Measurements from ENCODE around the gene SCGN.
"Not testable (repeated sequence)": the region's sequence is repeated elsewhere in the genome, so short reads cannot be mapped to it uniquely, and the experiment has no call there.

SCGN gene

DNA sequence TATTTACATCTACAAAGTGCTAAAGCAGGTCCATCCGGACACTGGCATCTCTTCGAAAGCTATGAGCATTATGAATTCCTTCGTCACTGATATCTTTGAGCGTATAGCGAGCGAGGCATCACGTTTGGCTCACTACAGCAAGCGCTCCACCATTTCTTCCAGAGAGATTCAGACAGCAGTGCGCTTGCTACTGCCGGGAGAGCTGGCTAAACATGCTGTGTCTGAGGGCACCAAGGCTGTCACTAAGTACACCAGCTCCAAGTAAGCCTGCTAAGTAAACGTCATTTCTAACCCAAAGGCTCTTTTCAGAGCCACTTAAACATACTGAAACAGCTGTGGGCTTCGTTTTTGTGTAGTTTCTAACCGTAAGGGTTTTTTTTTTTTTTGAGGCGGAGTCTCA, 75.0 kb downstream of the SCGN start:
- no peak for DNase-seq (ENCODE audit: low read depth in 2 of 2)

- DNase-seq (ENCODE audit: low read depth in 2 of 2) = no peak
Observed at GRCh38 chr6:25730907-25731306, 78.9 kb downstream of the SCGN start.

GRCh38 chr6:25731721-25732120, 79.7 kb downstream of the SCGN start:
- DNase-seq (ENCODE audit: low read depth in 2 of 2) = no peak

- no peak for DNase-seq (ENCODE audit: low read depth in 2 of 2)
Observed at GRCh38 chr6:25732468-25733198, 80.6 kb downstream of the SCGN start.

GRCh38 chr6:25735261-25735660, 83.2 kb downstream of the SCGN start:
- DNase-seq (ENCODE audit: low read depth in 2 of 2) = no peak

DNA sequence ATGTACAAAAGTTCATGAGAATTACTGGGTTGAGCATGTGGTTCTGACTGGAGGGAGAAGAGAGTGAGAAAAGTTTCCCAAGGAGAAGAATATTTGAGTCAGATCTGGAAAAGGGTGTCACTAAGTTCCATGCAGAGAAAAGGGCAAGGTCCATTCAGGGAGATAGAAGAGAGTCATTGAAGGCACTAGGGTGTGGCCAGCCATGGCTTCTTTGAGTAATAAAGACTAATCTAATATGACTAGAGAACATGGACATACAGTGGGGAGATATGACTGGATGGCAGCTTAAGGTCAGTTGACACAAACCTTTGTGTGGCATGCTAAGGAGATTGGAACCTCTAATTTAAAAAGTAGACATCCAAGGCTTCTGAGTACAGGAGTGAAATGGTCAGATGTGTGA, 91.9 kb downstream of the SCGN start:
- DNase-seq (ENCODE audit: low read depth in 2 of 2) = no peak

DNA sequence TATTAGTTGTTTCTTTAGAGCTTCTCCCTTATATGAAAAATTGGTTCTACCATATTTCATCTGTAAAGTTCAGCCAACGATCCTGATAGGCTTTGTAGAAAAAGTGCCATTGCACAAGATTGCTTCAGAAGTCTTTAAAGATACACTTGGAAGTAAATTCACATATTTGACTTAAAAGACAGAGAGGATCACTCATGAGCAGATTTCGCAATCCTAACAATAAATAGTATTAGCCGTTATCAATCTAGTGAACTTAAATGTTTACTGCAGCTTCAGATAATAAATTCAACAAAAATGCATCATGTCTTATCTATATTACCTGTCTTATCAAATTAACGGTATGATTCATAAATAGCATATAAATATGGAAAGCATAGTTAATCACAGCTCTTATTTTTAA, 93.8 kb downstream of the SCGN start:
- no peak for DNase-seq (ENCODE audit: low read depth in 2 of 2)

GRCh38 chr6:25746968-25747367, 95.0 kb downstream of the SCGN start:
- DNase-seq (ENCODE audit: low read depth in 2 of 2) = no peak

- no peak for DNase-seq (ENCODE audit: low read depth in 2 of 2)
Observed at GRCh38 chr6:25747477-25747876, 95.5 kb downstream of the SCGN start.

DNA sequence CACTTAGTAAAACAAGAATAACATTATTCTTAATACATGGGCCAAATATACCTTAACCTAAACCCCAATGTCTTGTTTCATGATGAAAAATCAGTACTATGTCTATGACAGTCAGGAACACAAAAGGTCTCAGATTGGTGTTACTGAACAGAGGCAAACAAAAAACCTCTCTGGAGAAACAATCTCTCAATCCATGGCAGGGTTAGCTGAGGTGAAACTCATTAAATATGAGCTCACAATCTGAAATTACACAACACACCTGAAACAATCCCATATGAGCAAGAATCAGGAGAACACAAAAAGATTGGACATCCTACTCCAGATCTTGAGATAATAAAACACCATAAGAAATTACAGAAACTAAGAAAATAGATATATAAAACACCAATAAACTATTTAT, 96.0 kb downstream of the SCGN start:
- DNase-seq (ENCODE audit: low read depth in 2 of 2) = no peak

DNA sequence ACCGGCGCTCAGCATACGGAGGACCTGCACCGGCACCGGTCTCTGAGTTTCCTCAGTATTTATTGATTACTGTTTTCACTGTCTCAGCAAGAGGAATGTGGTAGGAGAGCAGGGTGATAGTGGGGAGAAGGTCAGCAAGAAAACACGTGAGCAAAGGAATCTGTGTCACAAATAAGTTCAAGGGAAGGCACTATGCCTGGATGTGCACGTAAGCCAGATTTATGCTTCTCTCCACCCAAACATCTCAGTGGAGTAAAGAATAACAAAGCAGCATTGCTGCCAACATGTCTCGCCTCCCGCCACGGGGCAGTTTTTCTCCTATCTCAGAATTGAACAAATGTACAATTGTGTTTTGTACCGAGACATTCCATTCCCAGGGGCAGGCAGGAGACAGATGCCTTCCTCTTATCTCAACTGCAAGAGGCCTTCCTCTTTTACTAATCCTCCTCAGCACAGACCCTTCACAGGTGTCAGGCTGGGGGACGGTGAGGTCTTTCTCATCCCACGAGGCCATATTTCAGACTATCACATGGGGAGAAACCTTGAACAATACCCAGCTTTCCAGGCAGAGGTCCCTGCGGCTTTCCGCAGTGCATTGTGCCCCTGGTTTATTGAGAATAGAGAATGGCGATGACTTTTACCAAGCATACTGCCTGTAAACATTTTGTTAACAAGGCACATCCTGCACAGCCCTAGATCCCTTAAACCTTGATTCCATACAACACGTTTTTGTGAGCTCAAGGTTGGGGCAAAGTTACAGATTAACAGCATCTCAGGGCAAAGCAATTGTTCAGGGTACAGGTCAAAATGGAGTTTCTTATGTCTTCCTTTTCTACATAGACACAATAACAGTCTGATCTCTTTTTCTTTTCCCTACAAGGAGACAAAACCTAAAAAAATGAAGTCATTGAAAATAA, 96.8 kb downstream of the SCGN start:
- not testable (repeated sequence) for DNase-seq (ENCODE audit: low read depth in 2 of 2)

DNA sequence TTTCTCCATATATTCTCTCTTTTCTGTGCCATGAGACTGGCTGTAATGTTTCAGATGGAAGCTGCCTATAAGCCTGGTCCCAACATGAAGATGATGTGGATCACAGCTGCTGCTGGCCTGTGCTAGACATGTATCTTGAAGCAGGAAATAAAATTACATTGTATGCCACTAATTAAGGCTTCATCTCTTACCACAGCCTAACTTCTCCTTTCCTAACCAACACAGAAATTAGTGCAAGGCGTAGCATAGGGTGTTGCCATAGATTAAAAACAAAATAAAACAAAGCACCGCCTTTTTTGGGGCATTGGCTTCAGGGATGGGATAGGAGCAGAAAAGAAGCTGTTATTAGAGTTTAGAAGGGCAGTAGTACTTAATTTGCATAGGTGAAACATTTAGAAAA, 97.8 kb downstream of the SCGN start:
- no peak for DNase-seq (ENCODE audit: low read depth in 2 of 2)

- DNase-seq (ENCODE audit: low read depth in 2 of 2) = no peak
Observed at GRCh38 chr6:25750906-25751305, 98.9 kb downstream of the SCGN start.

Data from fibroblast of skin of left quadriceps (primary cell).